ENCODE data around the gene KCNJ14.
A peak's percentile ranks its signal among the peaks of the same experiment; 100 is the strongest.

Gene KCNJ14

GRCh38 chr19:48441360-48442050, 13.9 kb upstream of the KCNJ14 start:
- ATAC-seq (replicated peaks) (no peak), DNase-seq (no peak)
- peak overlapping the region; percentile 77 for H3K27ac Mint-ChIP-seq
- H3K4me1 Mint-ChIP-seq: peaks cover 15 to 26% of the 10 kb centered on the region in 2 donors
- peaks cover 3 to 11% of the 10 kb centered on the region in 2 donors for H3K36me3 Mint-ChIP-seq
- peak overlapping the region; percentile 55 to 66 for H3K4me3 Mint-ChIP-seq
- H3K27me3 Mint-ChIP-seq: peaks cover 32 to 55% of the 10 kb centered on the region in 2 donors
- no peaks in the 10 kb centered on the region for H3K9me3 Mint-ChIP-seq

- DNase-seq (no peak), ATAC-seq (replicated peaks) (no peak)
- H3K27me3 Mint-ChIP-seq: peaks cover 24 to 46% of the 10 kb centered on the region in 2 donors
- H3K9me3 Mint-ChIP-seq: no peaks in the 10 kb centered on the region
- H3K4me3 Mint-ChIP-seq: peak overlapping the region; percentile 55 to 66
- H3K36me3 Mint-ChIP-seq: peaks cover 3 to 13% of the 10 kb centered on the region in 2 donors
- H3K27ac Mint-ChIP-seq: peak overlapping the region; percentile 77
- H3K4me1 Mint-ChIP-seq: peaks cover 17 to 32% of the 10 kb centered on the region in 2 donors
Measured at GRCh38 chr19:48442116-48443035, 13.0 kb upstream of the KCNJ14 start.

GRCh38 chr19:48443256-48443655, 12.1 kb upstream of the KCNJ14 start:
- H3K9me3 Mint-ChIP-seq: no peaks in the 10 kb centered on the region
- H3K27me3 Mint-ChIP-seq: peaks cover 19 to 39% of the 10 kb centered on the region in 2 donors
- ATAC-seq (replicated peaks) (no peak), DNase-seq (no peak)
- H3K36me3 Mint-ChIP-seq: peaks cover 5 to 15% of the 10 kb centered on the region in 2 donors
- no peak overlapping the region for H3K4me3 Mint-ChIP-seq
- no peak overlapping the region for H3K27ac Mint-ChIP-seq
- H3K4me1 Mint-ChIP-seq: peaks cover 19 to 39% of the 10 kb centered on the region in 2 donors

DNA sequence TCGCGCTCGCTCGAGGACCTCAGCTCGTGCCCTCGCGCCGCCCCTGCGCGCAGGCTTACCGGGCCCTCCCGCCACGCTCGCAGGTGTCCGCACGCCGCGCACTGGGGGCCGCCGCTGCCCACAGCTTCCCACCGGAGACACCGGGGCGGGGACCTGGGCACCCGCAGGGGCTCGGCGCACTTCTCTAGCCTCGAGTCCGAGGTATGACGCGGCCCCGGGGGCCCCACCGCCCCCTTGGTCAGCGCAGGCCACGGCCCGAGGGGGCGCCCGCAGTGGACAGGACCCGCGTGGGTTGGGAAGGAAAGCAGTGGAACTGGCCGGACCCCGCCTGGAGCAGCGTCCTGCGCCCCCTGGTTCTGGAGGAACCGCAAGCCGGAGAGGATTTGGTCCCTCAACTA, 11.6 kb upstream of the KCNJ14 start:
- peaks cover 24 to 42% of the 10 kb centered on the region in 2 donors for H3K4me1 Mint-ChIP-seq
- H3K4me3 Mint-ChIP-seq: peak overlapping the region in 1 of 2 donors; percentile 98
- H3K36me3 Mint-ChIP-seq: peaks cover 9 to 20% of the 10 kb centered on the region in 2 donors
- ATAC-seq (replicated peaks) (no peak), DNase-seq (no peak)
- no peak overlapping the region for H3K27ac Mint-ChIP-seq
- no peaks in the 10 kb centered on the region for H3K9me3 Mint-ChIP-seq
- peaks cover 19 to 39% of the 10 kb centered on the region in 2 donors for H3K27me3 Mint-ChIP-seq

DNA sequence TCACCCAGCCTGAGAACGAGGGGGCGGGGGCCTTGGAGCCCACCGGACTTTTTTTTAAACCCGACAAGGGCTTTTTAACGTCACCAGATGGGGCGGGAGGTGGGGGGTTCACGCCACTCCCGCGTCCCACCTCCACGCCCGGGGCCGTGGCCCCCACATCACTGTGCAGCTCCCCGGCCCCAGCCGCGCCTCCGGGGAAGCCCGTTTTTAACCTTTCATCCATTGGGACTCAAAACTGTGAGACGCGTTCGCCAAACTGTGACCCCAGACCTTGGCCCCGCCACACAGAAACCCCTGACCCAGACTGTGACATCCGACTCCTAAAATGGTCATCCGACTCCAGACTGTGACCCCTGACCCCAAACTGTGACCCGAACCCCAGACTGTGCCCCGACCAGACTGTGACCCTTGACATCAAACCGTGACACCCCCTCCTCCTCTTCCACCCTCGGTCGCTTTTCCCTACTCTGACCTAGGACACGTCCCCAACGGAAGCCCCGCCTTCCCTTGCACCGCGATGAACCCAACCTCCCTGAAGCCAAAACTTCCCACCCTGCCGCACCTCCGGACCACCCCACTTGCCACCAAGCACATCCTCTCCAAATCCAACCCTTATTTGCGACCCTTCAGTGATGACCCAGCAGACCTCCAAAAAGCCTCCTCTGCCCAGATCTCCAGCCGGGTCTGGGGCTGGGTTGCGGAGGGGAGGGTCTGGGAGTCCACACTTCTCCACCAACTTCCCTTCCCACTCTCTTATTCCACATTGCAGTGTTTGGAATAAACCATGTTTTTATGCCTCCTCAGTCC, 11.0 kb upstream of the KCNJ14 start:
- Mint-ChIP-seq H3K4me1 (peaks cover 26 to 46% of the 10 kb centered on the region in 2 donors), H3K4me3 (peak overlapping the region; percentile 91 to 98), H3K27me3 (peaks cover 19 to 39% of the 10 kb centered on the region in 2 donors), H3K27ac (peak overlapping the region; percentile 85), H3K36me3 (peaks cover 14 to 26% of the 10 kb centered on the region in 2 donors), H3K9me3 (no peaks in the 10 kb centered on the region)
- DNase-seq (no peak), ATAC-seq (replicated peaks) (no peak)

DNA sequence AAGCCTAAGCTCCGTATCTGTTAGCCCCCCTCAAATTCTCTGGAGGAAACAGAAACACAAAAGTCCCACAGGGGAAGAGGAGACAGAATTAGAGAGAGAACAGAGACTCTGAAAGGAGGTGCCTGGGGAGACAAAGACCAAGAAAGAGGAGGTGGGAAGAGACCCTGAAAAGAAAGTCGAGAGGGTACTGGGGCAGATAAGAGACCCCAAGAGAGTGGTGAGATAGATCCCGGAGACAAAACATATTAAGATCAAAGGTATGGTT, 10.5 kb upstream of the KCNJ14 start:
- H3K4me1 Mint-ChIP-seq: peaks cover 26 to 48% of the 10 kb centered on the region in 2 donors
- DNase-seq (no peak), ATAC-seq (replicated peaks) (no peak)
- no peak overlapping the region for H3K27ac Mint-ChIP-seq
- peak overlapping the region; percentile 91 to 98 for H3K4me3 Mint-ChIP-seq
- peaks cover 17 to 30% of the 10 kb centered on the region in 2 donors for H3K36me3 Mint-ChIP-seq
- H3K27me3 Mint-ChIP-seq: peaks cover 19 to 34% of the 10 kb centered on the region in 2 donors
- no peaks in the 10 kb centered on the region for H3K9me3 Mint-ChIP-seq

DNA sequence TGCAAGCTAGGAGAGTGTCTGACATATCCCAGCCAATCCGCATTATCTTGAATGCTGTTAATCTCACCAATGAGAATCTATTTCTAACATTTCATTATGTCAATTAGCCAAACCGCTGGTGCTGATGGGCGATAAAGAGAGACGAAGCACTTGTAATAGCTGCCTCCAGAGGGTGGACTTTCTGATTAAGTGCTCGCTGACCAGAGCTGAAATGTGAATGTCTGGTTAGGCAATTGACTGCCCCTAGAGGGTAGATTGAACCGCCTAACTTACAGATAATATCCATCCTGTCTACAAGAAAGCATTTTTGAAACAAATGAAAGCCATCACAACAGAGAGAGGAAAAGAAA, 10.1 kb upstream of the KCNJ14 start:
- Mint-ChIP-seq H3K9me3 (no peaks in the 10 kb centered on the region), H3K4me1 (peaks cover 26 to 48% of the 10 kb centered on the region in 2 donors), H3K27me3 (peaks cover 19 to 33% of the 10 kb centered on the region in 2 donors), H3K27ac (peak overlapping the region; percentile 98), H3K4me3 (peak overlapping the region; percentile 91 to 98), H3K36me3 (peaks cover 17 to 30% of the 10 kb centered on the region in 2 donors)
- no peak for DNase-seq
- ATAC-seq (replicated peaks): peak; percentile 54 to 60

- peaks cover 19 to 26% of the 10 kb centered on the region in 2 donors for H3K27me3 Mint-ChIP-seq
- peak within 1 kb of the TSS; percentile 91 to 98 for H3K4me3 Mint-ChIP-seq
- peaks cover 17 to 32% of the 10 kb centered on the region in 2 donors for H3K36me3 Mint-ChIP-seq
- H3K27ac Mint-ChIP-seq: peak within 1 kb of the TSS; percentile 98
- ATAC-seq (replicated peaks) (peak; percentile 92 to 94), DNase-seq (peak; percentile 92)
- peaks cover 26 to 48% of the 10 kb centered on the region in 2 donors for H3K4me1 Mint-ChIP-seq
- H3K9me3 Mint-ChIP-seq: no peaks in the 10 kb centered on the region
Measured at GRCh38 chr19:48445606-48446481, 9.5 kb upstream of the KCNJ14 start, which contains the start of gene GRWD1. TSS of gene GRWD1 (plus strand) at chr19:48445983. CDS start at chr19:48446006, 23 bp downstream.

- DNase-seq: no peak
- peak overlapping the region; percentile 98 for H3K27ac Mint-ChIP-seq
- no peak for ATAC-seq (replicated peaks)
- H3K9me3 Mint-ChIP-seq: no peaks in the 10 kb centered on the region
- peaks cover 16 to 19% of the 10 kb centered on the region in 2 donors for H3K27me3 Mint-ChIP-seq
- peak overlapping the region; percentile 91 to 98 for H3K4me3 Mint-ChIP-seq
- H3K36me3 Mint-ChIP-seq: peaks cover 22 to 39% of the 10 kb centered on the region in 2 donors
- H3K4me1 Mint-ChIP-seq: peaks cover 26 to 51% of the 10 kb centered on the region in 2 donors
Measured at GRCh38 chr19:48446579-48446978, 8.8 kb upstream of the KCNJ14 start.

- DNase-seq (no peak), ATAC-seq (replicated peaks) (no peak)
- no peak overlapping the region for H3K27ac Mint-ChIP-seq
- no peaks in the 10 kb centered on the region for H3K9me3 Mint-ChIP-seq
- no peak overlapping the region for H3K4me3 Mint-ChIP-seq
- H3K4me1 Mint-ChIP-seq: peaks cover 22 to 52% of the 10 kb centered on the region in 2 donors
- H3K27me3 Mint-ChIP-seq: peaks cover 7 to 9% of the 10 kb centered on the region in 2 donors
- peaks cover 30 to 48% of the 10 kb centered on the region in 2 donors for H3K36me3 Mint-ChIP-seq
Measured at GRCh38 chr19:48448563-48448962, 6.8 kb upstream of the KCNJ14 start.

DNA sequence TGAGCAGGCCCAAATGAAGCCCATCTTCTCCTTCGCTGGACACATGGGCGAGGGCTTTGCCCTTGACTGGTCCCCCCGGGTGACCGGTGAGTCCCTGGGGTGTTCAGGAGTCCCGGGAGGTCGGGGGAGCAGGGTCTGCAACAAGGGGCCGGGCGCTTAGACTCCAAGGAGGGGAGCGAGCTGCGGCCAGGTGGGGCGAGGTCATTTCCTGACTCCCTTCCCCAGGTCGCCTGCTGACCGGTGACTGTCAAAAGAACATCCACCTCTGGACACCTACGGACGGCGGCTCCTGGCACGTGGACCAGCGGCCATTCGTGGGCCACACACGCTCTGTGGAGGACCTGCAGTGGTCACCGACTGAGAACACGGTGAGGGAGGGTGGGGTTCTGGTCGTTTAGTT, 4.9 kb upstream of the KCNJ14 start:
- no peaks in the 10 kb centered on the region for H3K9me3 Mint-ChIP-seq
- H3K4me3 Mint-ChIP-seq: no peak overlapping the region
- H3K27ac Mint-ChIP-seq: no peak overlapping the region
- peaks cover 19 to 51% of the 10 kb centered on the region in 2 donors for H3K4me1 Mint-ChIP-seq
- H3K36me3 Mint-ChIP-seq: peaks cover 38 to 60% of the 10 kb centered on the region in 2 donors
- no peak for DNase-seq
- no peak for ATAC-seq (replicated peaks)
- H3K27me3 Mint-ChIP-seq: no peaks in the 10 kb centered on the region

DNA sequence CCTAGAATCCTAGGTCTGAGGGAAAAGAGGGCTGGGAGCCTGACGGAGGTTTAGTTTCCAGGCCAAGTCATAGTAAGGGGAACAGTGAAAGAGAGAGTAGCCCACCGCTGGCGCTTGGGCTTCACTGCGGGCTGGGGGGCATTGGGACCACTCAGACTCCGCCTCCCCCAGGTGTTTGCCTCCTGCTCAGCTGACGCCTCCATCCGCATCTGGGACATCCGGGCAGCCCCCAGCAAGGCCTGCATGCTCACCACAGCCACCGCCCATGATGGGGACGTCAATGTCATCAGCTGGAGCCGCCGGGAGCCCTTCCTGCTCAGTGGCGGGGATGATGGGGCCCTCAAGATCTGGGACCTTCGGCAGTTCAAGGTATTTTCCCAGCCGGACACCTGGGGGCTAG, 4.5 kb upstream of the KCNJ14 start:
- Mint-ChIP-seq H3K27me3 (no peaks in the 10 kb centered on the region), H3K4me1 (peaks cover 19 to 55% of the 10 kb centered on the region in 2 donors), H3K9me3 (no peaks in the 10 kb centered on the region), H3K36me3 (peaks cover 37 to 62% of the 10 kb centered on the region in 2 donors), H3K27ac (no peak overlapping the region), H3K4me3 (no peak overlapping the region)
- ATAC-seq (replicated peaks): no peak
- DNase-seq: no peak

- DNase-seq (no peak), ATAC-seq (replicated peaks) (no peak)
- no peaks in the 10 kb centered on the region for H3K9me3 Mint-ChIP-seq
- no peak overlapping the region for H3K4me3 Mint-ChIP-seq
- H3K36me3 Mint-ChIP-seq: peaks cover 38 to 63% of the 10 kb centered on the region in 2 donors
- H3K27me3 Mint-ChIP-seq: no peaks in the 10 kb centered on the region
- H3K27ac Mint-ChIP-seq: no peak overlapping the region
- H3K4me1 Mint-ChIP-seq: peaks cover 19 to 55% of the 10 kb centered on the region in 2 donors
Measured at GRCh38 chr19:48451624-48452023, 3.8 kb upstream of the KCNJ14 start.

All from stimulated activated naive B cell treated with anti-CD40 and anti-IgM and Interleukin-4, amounts not matched to agents 10 μg/mL and 1 μg/mL and 100 μg/mL, for 72 hours (primary cell).